HPDE6-E6E7 (cell line): ENCODE measurements around the gene SHD.
"Not testable (repeated sequence)": the region's sequence is repeated elsewhere in the genome, so short reads cannot be mapped to it uniquely, and the experiment has no call there.

Experiments used
- DNase-seq: peaks from one replicate; pipeline ENCODE4 v3.0.0; 2011; ENCODE audit warnings: missing footprints; ENCODE audit errors: extremely low spot score

Gene SHD

GRCh38 chr19:4278419-4279266 is at the start of gene SHD:
Gene SHD (plus strand): TSS chr19:4279266. CDS start chr19:4280064, 798 bp downstream.
- no peak for DNase-seq

- DNase-seq: not testable (repeated sequence)
Measured at GRCh38 chr19:4230237-4230636, 48.8 kb upstream of the SHD start.

- DNase-seq: not testable (repeated sequence)
Measured at GRCh38 chr19:4231521-4231920, 47.5 kb upstream of the SHD start.

- DNase-seq: not testable (repeated sequence)
Measured at GRCh38 chr19:4232139-4232538, 46.9 kb upstream of the SHD start.

GRCh38 chr19:4232614-4233281 is 46.3 kb upstream of the SHD start:
- DNase-seq: no peak

- no peak for DNase-seq
Measured at GRCh38 chr19:4233282-4233853, 45.7 kb upstream of the SHD start.

- DNase-seq: no peak
Measured at GRCh38 chr19:4234142-4234861, 44.8 kb upstream of the SHD start.

- no peak for DNase-seq
Measured at GRCh38 chr19:4234862-4235201, 44.2 kb upstream of the SHD start.

- DNase-seq: not testable (repeated sequence)
Measured at GRCh38 chr19:4237510-4237909, 41.6 kb upstream of the SHD start.

GRCh38 chr19:4238831-4239230 is 40.2 kb upstream of the SHD start:
- no peak for DNase-seq

GRCh38 chr19:4241824-4242430 is 37.1 kb upstream of the SHD start:
- DNase-seq: no peak

- not testable (repeated sequence) for DNase-seq
Measured at GRCh38 chr19:4245938-4246337, 33.1 kb upstream of the SHD start.

- peak; percentile 99 for DNase-seq
Measured at GRCh38 chr19:4246767-4247593, 32.1 kb upstream of the SHD start, which contains the start of gene YJU2. Gene YJU2 (plus strand): TSS chr19:4247080. CDS start chr19:4247147, 67 bp downstream.

- DNase-seq: no peak
Measured at GRCh38 chr19:4256563-4256962, 22.5 kb upstream of the SHD start.

GRCh38 chr19:4257025-4257424 is 22.0 kb upstream of the SHD start:
- no peak for DNase-seq

GRCh38 chr19:4258181-4258580 is 20.9 kb upstream of the SHD start:
- DNase-seq: no peak

- no peak for DNase-seq
Measured at GRCh38 chr19:4260613-4261191, 18.4 kb upstream of the SHD start.

GRCh38 chr19:4264812-4265211 is 14.3 kb upstream of the SHD start:
- no peak for DNase-seq

GRCh38 chr19:4266253-4267000 is 12.6 kb upstream of the SHD start:
- no peak for DNase-seq
